Stimulated activated CD8-positive, alpha-beta memory T cell treated with anti-CD3 and anti-CD28 coated beads, Interleukin-2, amount 100 ng/mL, for 1 hour (primary cell): Measurements from ENCODE around the gene RNPC3.
A peak's percentile ranks its signal among the peaks of the same experiment; 100 is the strongest.

Experiments used
- DNase-seq, 2 donors: peaks; one replicate each; pipeline ENCODE4 v3.0.0-alpha.2; 2020; ENCODE audit warnings: low read depth in 2 of 2

The RNPC3 gene, protein sequence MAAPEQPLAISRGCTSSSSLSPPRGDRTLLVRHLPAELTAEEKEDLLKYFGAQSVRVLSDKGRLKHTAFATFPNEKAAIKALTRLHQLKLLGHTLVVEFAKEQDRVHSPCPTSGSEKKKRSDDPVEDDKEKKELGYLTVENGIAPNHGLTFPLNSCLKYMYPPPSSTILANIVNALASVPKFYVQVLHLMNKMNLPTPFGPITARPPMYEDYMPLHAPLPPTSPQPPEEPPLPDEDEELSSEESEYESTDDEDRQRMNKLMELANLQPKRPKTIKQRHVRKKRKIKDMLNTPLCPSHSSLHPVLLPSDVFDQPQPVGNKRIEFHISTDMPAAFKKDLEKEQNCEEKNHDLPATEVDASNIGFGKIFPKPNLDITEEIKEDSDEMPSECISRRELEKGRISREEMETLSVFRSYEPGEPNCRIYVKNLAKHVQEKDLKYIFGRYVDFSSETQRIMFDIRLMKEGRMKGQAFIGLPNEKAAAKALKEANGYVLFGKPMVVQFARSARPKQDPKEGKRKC

DNA sequence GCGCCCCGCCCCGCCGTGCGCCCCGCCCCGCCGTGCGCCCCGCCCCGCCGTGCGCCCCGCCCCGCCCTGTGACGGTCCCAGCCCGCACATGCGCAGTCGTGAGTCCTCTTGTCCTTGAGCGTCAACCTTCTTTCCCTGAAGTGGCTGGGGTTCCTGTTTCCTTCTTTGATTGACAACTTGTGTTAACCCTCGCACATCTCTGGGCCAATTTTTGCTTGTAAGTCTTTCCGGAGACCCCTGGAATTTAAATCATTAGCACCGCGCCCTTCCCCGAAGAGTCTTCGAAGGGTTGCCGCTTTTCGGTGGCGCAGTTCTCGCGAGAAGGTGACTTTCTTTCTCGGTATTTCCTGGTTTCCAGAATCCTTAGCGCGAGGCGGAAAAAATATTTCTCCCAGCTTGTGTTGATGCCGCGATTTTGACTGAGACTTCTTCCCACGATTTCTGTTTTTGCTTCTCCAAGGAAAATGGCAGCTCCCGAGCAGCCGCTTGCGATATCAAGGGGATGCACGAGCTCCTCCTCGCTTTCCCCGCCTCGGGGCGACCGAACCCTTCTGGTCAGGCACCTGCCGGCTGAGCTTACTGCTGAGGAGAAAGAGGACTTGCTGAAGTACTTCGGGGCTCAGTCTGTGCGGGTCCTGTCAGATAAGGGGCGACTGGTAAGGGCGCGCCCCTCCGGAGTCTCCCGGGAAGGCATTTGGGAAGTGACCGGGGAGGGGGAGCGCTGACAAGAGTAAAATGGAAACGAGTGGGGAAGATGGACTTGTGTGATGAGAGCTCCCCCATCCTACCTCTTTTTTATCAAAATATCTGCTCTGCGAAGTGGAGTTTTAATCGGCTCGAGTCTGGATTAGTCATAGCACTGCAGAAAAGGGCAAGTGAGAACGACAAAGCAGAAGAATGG lies at the start of gene RNPC3:
Gene RNPC3, plus strand, starts transcription at position 93 of the 901 bp plus-strand sequence. Its CDS starts 372 bp downstream, at position 465.
- peak; percentile 76 to 86 for DNase-seq

- DNase-seq: no peak
Measured at GRCh38 chr1:103477101-103477500, 48.4 kb upstream of the RNPC3 start.

- no peak for DNase-seq
Measured at GRCh38 chr1:103489935-103490334, 35.6 kb upstream of the RNPC3 start.

- DNase-seq: no peak
Measured at GRCh38 chr1:103492003-103492625, 33.4 kb upstream of the RNPC3 start.

- no peak for DNase-seq
Measured at GRCh38 chr1:103496014-103496635, 29.4 kb upstream of the RNPC3 start.

DNA sequence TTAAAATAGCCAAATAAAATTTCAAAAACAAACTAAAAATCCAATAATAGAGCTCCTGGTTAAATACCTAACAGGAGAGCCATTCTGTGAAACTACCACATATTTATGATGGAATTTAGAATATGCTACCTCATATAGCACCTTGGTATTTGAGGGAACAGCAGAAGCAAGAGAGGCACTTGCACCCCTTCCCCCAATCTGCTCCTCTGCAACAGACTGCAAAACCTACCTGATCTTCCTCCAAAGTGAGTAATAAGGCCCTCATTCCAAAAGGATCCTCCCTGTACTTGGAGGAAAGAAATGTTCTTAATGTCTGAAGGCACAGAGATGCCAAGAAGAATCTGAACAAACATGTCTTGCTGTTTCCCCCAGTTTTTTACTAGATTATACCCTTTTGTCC lies 28.1 kb upstream of the RNPC3 start:
- DNase-seq: no peak

GRCh38 chr1:103509250-103509649 lies 16.2 kb upstream of the RNPC3 start:
- DNase-seq: no peak

- no peak for DNase-seq
Measured at GRCh38 chr1:103513711-103514110, 11.8 kb upstream of the RNPC3 start.

DNA sequence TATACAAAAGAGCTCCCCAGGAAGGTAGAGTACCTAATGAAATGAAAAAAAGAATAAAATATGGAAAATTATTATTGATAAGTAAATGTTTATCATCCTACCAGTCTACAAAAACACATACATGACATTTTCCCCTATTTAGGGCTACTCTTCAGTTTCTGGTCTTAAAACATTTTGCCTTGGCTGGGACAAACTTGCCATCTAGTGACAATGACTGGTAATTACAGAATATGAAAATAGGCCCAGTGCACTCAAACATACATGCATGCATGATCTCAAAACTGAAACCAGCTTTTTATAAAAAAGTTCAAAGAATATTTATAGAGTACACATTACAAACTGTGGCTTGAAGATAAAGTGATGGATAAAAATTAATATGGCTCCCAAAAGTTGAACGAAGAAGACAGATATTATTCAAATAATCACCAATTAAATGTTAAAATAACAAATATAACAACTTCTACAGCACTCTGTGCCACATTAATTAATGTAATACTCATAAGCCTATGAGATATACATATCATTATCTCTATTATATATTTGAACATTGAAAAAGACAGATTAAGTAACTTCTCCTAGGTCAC lies 10.5 kb upstream of the RNPC3 start:
- no peak for DNase-seq

DNA sequence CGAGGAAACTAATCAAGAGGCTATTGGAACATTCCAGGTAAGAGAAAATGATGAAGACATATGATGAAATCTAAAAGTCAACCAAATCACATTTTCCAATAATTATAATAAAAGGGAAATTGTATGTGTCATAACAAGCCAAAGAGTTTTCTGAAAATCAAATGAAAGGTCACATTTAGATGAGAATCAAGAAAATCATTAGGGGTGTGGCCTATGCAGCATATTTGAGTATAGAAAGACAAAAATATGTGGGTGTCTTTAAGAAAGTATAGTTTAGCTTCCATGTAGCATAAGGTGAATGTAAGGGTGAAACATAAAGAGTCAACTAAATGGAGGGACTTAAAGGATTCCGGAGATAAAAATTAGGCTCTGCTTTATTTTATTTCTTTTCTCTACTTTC lies 9.2 kb upstream of the RNPC3 start:
- DNase-seq: no peak

DNA sequence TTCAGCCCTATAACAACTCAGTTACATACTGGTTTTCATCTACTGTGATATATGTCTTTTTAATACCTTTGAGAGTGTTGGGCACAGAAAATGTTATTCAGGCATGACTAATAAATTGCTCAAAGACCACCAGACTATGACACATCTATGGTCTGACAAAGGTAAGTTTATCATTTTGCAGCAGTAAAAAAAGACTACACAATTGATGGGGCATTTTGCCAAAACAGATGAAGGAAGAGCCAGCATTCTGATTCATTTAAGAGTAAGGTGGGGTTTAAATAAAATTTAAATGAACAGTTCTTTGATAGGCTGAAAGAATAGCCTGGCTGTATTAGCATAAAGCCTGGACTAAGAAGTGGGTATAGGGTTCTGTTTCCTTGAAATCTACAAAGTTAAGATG lies 8.8 kb upstream of the RNPC3 start:
- no peak for DNase-seq

GRCh38 chr1:103517380-103518047 lies 8.0 kb upstream of the RNPC3 start:
- no peak for DNase-seq

DNA sequence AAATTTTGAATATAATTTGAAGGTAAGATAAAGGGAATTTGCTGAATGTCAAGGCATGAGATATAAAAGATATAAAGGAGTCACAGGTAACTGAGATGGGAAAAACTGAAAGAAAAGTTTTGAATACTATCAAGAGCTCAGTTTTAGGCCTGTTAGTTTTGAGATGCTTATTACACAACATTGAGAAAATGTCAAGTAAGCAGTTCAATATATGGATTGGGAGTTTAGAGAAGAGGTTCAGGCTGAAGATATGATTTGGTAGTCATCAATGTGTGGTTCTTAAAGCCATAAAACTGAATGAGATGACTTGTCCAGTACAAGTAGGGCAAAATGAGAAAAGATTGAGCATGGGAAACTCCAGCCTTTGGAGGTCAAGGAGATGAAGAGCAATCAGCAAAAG lies 4.7 kb upstream of the RNPC3 start:
- DNase-seq: no peak

GRCh38 chr1:103523346-103523745 lies 2.2 kb upstream of the RNPC3 start:
- no peak for DNase-seq

DNA sequence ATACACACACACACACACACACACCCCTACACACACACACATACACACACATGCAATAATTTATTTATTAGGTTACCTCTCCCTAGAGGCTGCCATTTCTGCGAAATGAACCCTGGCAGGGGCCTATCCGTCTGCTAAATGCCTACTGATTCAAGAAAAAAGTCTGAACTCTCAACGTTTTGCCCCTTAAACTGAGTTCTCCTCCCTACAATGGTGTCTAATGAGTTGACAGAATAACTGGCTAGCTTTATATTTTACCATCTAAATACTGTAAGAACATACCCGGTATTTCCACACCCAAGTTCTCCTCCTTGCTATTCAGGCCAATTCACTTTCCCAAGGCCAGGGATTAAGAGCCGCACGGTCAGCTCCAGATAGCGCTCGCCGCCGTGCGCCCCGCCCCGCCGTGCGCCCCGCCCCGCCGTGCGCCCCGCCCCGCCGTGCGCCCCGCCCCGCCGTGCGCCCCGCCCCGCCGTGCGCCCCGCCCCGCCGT lies 339 bp upstream of the RNPC3 start:
- no peak for DNase-seq

DNA sequence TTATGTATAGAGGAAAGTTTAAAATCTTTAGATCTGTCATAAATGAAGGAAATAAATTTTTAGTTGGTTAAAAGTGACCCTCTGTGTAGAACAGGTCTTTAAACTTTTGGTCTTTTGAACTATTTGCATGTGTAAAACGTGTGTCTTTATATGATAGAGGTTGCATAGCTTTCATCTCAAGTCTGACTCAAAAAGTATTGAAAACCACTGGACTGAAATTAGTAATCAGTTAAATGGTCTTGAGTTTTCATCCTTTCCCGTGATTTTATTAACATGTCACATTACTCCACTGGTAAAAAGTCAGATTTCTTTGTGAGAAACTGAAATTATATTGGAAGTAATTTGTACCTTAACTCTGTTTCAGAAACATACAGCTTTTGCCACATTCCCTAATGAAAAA lies 1.8 kb downstream of the RNPC3 start:
- no peak for DNase-seq

DNA sequence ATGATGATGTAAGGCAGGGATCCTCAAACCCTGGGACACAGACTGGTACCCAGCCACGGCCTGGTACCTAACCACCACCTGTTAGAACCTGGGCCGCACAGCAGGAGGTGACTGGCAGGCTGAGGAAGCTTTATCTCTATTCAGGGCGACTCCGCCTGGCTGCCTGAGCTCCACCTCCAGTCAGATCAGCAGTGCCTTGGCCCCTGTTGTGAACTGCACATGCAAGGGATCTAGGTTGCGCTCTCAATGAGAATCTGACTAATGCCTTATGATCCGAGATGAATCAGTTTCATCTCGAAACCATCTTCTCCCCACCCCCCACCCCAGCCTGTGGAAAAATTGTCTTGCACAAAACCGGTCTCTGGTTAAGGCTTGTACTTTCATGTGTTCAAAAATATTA lies 4.2 kb downstream of the RNPC3 start:
- DNase-seq: no peak

DNA sequence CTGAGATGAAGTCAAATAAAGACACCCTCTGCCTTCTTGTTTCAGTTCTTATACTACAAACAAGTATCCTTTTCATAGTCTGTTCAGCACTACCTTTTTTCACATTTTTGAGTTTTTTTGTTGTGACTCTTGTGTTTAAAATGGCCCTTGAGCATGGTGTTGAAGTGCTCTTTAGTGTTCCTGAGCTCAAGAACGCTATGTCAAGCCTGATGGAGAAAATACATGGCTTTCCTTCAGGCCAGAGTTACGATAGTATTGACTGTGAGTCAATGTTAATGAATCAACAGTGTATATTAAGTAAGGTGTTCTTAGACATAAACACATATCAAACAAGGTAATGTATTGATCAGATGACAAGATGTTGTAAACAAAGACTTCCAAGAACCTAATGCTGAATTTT lies 12.7 kb downstream of the RNPC3 start:
- DNase-seq: no peak

DNA sequence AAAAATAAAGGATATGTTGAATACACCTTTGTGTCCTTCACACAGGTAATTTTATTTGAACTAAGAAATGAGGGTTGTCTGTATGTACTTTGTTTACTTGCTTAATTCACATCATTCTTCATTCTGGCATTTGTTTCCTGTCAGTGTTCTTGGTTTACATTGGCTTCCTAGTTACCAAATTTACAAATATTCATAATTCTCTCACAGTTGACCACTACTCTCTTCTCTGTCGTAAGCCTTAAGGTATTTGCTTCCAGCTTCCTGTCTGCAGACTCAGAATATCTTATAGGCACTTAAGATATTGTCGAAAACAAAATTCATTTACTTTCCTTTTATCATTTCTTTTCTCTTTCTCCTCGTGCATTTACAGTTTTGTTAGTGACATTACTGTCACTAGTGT lies 15.9 kb downstream of the RNPC3 start:
- DNase-seq: no peak

GRCh38 chr1:103546496-103546895 lies 21.0 kb downstream of the RNPC3 start:
- no peak for DNase-seq

DNA sequence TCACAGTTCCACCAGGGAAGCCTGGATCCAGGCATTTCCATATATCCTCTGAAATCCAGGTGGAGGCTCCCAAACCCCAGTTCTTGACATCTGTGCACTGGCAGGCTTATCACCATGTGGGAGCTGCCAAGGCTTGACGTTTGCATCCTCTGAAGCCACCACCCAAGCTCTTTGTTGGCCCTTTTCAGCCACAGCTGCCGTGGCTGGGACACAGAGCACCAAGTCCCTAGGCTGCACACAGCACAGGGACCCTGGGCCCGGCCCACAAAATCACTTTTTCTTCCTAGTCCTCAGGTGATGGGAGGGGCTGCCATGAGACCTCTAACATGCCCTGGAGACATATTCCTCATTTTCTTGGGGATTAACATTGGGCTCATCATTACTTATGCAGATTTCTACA lies 22.3 kb downstream of the RNPC3 start:
- DNase-seq: no peak
